ENCODE measurements around the gene BRMS1. TPM values are rescaled to one million over a fixed set of nuclear protein-coding genes. Genes with fewer than 3 reads are reported as not detected.
A peak's percentile ranks its signal among the peaks of the same experiment; 100 is the strongest.

The BRMS1 gene
- total RNA-seq, 1 donor from 2014 or later = 23.3 TPM

DNA sequence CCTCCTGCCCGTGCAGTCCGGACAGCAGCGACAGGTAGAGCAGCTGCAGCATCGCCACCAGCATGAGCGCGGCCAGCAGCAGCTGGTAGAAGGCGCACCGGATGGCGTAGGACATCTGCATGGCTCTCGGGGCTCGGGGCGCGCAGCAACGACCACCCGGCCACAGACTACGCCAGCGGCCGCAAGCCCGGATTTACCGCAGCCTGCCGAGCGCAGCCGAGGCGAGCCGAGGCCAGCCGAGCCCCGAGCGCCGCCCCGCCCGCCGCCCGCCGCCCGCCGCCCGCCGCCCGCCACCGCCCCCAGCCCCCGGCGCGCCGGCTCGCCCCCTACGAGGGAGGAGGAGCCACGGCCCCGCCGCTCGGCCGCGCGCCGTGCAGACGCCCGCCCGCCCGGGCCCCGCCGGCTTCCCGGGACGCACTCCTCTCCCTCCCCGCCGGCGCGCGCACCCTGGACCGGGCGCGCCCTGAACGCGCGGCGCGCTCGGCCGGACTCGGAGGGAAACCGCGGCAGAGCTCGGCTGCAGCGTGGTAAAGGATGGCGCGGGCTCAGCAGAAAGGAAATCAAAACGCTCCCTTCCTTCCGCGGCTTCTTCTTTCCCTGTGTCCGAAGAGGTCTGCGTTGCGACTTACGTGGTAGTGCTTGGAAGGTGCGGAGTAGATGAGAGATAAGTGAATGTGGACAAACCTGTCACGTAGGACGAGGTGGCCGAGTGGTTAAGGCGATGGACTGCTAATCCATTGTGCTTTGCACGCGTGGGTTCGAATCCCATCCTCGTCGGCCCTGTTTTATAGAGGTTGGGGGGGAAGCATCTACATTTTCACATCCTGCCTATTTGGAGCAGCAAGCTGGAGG is 2.7 kb upstream of the BRMS1 start, which contains the start of gene B4GAT1:
B4GAT1 (minus strand) TSS at position 205 of the 852 bp plus-strand sequence; CDS start at position 121, 84 bp downstream.
- peak within 1 kb of the TSS; percentile 76 for H3K4me3 Mint-ChIP-seq (ENCODE audit: unreplicated experiment)
- TF ChIP-seq CTCF (IDR thresholded peaks at IDR 0.05) = no peak
- no peaks in the 10 kb centered on the region for H3K9me3 Mint-ChIP-seq (ENCODE audit: low read depth)
- H3K27me3 Mint-ChIP-seq (ENCODE audit: low read depth) = no peaks in the 10 kb centered on the region
- no peak for DNase-seq (ENCODE audit: low spot score)
- peak within 1 kb of the TSS; percentile 80 for H3K27ac Mint-ChIP-seq (ENCODE audit: unreplicated experiment)
- peaks cover 2% of the 10 kb centered on the region for H3K36me3 Mint-ChIP-seq (ENCODE audit: low read depth)
- peaks cover 50% of the 10 kb centered on the region for H3K4me1 Mint-ChIP-seq (ENCODE audit: low read depth)

DNA sequence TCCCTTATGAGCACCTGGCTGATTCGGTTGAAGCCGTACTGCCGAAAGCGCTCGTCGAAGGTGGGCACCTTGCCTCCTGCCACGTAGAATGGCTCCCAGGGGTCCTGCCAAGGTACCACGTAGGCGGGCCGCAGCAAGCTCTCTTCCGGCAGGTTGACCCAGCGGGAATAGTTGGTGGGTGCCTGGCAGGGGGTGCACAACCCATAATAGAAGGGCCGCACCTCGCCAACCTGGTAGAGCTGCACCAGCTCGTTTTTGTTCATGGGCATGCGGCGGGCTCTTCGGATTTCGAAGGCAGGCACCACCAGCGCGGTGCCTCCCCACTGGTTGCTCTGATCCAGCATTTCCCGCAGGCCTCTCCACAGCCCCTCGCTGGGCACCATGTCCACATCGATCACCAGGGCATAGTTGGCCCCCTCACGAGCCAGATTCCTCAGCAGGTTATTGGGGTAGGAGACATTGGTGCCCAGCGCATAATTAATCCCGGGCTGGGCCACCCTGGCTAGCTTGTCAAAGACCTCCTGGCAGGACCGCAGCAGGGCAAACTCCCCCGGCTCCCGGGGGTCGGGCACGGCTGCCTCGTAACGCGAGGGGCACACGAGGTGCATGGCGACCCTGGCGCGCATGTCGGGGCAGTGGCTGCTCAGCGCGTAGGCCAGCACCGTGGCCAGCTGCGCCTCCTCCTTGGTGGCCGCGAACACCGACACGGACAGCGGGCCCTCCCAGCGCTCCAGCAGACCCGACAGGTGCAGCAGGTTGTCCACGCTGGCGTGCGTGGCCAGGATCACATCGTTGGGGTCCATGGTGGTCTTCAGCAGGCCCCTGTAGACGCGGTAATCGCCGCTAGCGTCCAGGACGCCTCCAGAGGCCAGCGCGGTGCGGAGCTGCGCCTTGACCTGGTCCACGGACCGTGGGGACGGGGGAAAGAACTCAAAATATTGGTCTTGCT is 1.8 kb upstream of the BRMS1 start:
- H3K9me3 Mint-ChIP-seq (ENCODE audit: low read depth) = no peaks in the 10 kb centered on the region
- H3K36me3 Mint-ChIP-seq (ENCODE audit: low read depth) = peaks cover 3% of the 10 kb centered on the region
- DNase-seq (ENCODE audit: low spot score) = no peak
- H3K27ac Mint-ChIP-seq (ENCODE audit: unreplicated experiment) = peak overlapping the region; percentile 54
- no peak for TF ChIP-seq CTCF (IDR thresholded peaks at IDR 0.05)
- peaks cover 50% of the 10 kb centered on the region for H3K4me1 Mint-ChIP-seq (ENCODE audit: low read depth)
- H3K4me3 Mint-ChIP-seq (ENCODE audit: unreplicated experiment) = peak overlapping the region; percentile 75
- H3K27me3 Mint-ChIP-seq (ENCODE audit: low read depth) = no peaks in the 10 kb centered on the region

DNA sequence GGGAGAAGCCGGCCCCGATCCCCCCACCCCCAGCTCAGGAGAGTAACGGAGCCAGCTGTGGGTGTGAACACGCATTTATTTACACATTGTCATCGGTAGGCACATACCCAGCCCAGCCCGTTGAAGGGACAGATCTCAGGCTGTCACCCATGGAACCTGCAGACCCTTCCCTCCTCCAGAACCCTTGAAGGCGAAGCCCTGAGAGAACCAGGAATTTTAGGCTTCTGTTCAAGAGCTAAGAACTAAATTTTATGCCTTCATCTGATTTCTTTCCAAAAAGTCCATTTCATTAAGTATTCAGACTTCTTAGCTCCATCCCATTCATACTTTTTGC is 379 bp upstream of the BRMS1 start:
- peaks cover 50% of the 10 kb centered on the region for H3K4me1 Mint-ChIP-seq (ENCODE audit: low read depth)

DNA sequence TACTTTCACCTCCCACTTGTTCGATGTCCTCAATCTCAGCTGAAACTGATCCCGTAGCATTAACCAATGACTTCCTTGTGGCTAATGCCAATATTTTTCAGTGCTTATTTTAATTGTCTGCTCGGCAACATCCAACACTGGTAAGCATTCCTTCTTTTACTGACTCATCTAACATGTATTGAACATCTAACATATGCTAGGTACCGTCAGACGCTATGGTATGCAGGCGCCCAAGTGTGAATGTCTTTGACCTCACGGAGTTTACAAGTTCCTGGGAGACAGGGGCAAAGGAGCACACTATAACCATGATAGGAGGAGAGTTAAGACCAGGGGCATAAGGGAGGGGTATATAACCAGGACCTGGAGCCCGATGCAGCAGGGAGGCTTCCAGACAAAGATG is 1.7 kb downstream of the BRMS1 start:
- DNase-seq (ENCODE audit: low spot score) = peak; percentile 11
- Mint-ChIP-seq H3K4me3 (ENCODE audit: unreplicated experiment) (peak overlapping the region; percentile 4), H3K4me1 (ENCODE audit: low read depth) (peaks cover 48% of the 10 kb centered on the region), H3K36me3 (ENCODE audit: low read depth) (peaks cover 14% of the 10 kb centered on the region), H3K27me3 (ENCODE audit: low read depth) (no peaks in the 10 kb centered on the region), H3K9me3 (ENCODE audit: low read depth) (no peaks in the 10 kb centered on the region), H3K27ac (ENCODE audit: unreplicated experiment) (no peak overlapping the region)
- no peak for TF ChIP-seq CTCF (IDR thresholded peaks at IDR 0.05)

More for the DNA sequence above, 379 bp upstream of the BRMS1 start:
- peak overlapping the region; percentile 92 for H3K4me3 Mint-ChIP-seq (ENCODE audit: unreplicated experiment)
- DNase-seq (ENCODE audit: low spot score) = no peak
- peak overlapping the region; percentile 96 for H3K27ac Mint-ChIP-seq (ENCODE audit: unreplicated experiment)
- H3K36me3 Mint-ChIP-seq (ENCODE audit: low read depth) = peaks cover 9% of the 10 kb centered on the region
- TF ChIP-seq CTCF (IDR thresholded peaks at IDR 0.05) = no peak
- no peaks in the 10 kb centered on the region for H3K27me3 Mint-ChIP-seq (ENCODE audit: low read depth)
- no peaks in the 10 kb centered on the region for H3K9me3 Mint-ChIP-seq (ENCODE audit: low read depth)

GRCh38 chr11:66341502-66342126 is 3.3 kb downstream of the BRMS1 start:
- Mint-ChIP-seq H3K4me1 (ENCODE audit: low read depth) (peaks cover 53% of the 10 kb centered on the region), H3K9me3 (ENCODE audit: low read depth) (no peaks in the 10 kb centered on the region), H3K4me3 (ENCODE audit: unreplicated experiment) (no peak overlapping the region), H3K27me3 (ENCODE audit: low read depth) (no peaks in the 10 kb centered on the region), H3K36me3 (ENCODE audit: low read depth) (peaks cover 16% of the 10 kb centered on the region), H3K27ac (ENCODE audit: unreplicated experiment) (no peak overlapping the region)
- no peak for TF ChIP-seq CTCF (IDR thresholded peaks at IDR 0.05)
- DNase-seq (ENCODE audit: low spot score) = peak; percentile 61

Data from chondrocyte (in vitro differentiated cells).